GM18951 (cell line): ENCODE measurements around the gene ARHGEF37.

ENCODE experiments used
- POLR2A ChIP-seq: IDR thresholded peaks from 4 replicates; pipeline ENCODE4 v1.6.1; 2011; ENCODE audit warnings: mild to moderate bottlenecking; ENCODE audit not compliant: insufficient read length, insufficient read depth; ENCODE audit errors: extremely low read depth
- in situ Hi-C: fragments of 300-500 bp; cut with MboI; formaldehyde crosslinking; loops from one replicate; pipeline ENCODE4 v1.12.0; 2022; ENCODE audit warnings: low sequenced_read_pairs, mixed read lengths, inconsistent platforms; ENCODE audit not compliant: unreplicated experiment

ARHGEF37 gene

GRCh38 chr5:149551227-149552037 lies 29.9 kb upstream of the ARHGEF37 start, which contains the start of gene CSNK1A1:
TSS of gene CSNK1A1 (minus strand) at chr5:149551439. CDS start at chr5:149550964, 475 bp downstream.
- in situ Hi-C loops, result loop anchor here (25.0 kb wide), 1 partner anchor 189 kb away; the partner anchor contains the start of gene PCYOX1L
- peak; percentile 97 for TF ChIP-seq POLR2A

- in situ Hi-C loops, result loop anchor here (25.0 kb wide), 1 partner anchor 190 kb away; the partner anchor contains the start of gene PCYOX1L
- TF ChIP-seq POLR2A, result no peak
These were observed 29.2 kb upstream of the ARHGEF37 start for GRCh38 chr5:149552038-149552494.

DNA sequence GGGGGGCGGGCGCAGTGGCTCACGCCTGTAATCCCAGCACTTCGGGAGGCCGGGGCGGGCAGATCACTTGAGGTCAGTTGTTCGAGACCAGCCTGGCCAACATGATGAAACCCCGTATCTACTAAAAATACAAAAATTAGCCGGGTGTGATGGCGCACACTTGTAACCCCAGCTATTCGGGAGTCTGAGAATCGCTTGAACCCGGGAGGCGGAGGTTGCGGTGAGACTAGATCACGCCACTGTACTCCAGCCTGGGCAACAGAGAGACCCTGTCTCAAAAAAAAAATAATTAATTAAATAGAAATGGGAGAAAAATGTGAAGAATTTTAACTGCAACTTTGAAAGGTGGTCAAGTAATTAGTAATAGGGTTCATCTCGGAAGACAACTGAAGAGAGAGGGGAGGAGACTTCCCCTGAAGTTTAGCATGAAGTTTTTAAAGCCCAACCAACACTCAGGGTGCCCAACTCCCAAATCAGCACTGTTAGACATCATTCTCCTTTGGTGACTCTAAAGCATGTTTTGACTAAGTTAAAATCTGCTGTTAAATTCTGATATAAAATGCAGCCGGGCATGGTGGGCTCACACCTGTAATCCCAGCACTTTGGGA lies 28.6 kb upstream of the ARHGEF37 start:
- no peak for TF ChIP-seq POLR2A
- in situ Hi-C loops, result loop anchor here (25.0 kb wide), 1 partner anchor 190 kb away; the partner anchor contains the start of gene PCYOX1L

DNA sequence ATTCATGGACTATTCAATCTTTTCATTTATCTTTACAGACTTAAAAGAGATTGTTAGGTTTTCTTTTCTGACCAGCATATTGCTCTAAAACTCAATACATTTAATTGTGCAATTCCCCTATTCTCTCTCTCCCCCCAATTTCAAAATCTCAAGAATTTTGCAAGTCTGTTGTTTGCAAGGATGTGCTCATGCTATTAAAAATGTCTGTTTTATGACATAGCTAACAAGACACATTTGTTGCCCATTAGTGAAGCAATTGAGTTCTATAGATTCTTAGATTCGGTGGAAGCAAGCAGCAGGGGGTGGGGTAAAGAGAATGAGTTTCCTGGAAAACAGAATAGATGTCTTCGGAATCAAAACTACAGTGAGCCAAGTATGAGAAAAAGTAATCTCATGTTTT lies 21.6 kb upstream of the ARHGEF37 start:
- TF ChIP-seq POLR2A, result no peak
- in situ Hi-C loops, result loop anchor here (10.0 to 25.0 kb wide), 2 partner anchors 105 to 197 kb away; partner anchors contain the start of gene PCYOX1L

GRCh38 chr5:149561848-149562247 lies 19.4 kb upstream of the ARHGEF37 start:
- in situ Hi-C loops, result loop anchor here (10.0 to 25.0 kb wide), 2 partner anchors 107 to 200 kb away; partner anchors contain the start of gene PCYOX1L
- TF ChIP-seq POLR2A, result no peak

GRCh38 chr5:149563466-149563865 lies 17.8 kb upstream of the ARHGEF37 start:
- in situ Hi-C loops, result loop anchor here (10.0 to 25.0 kb wide), 2 partner anchors 109 to 201 kb away; partner anchors contain the start of gene PCYOX1L
- TF ChIP-seq POLR2A, result no peak

GRCh38 chr5:149564542-149565140 lies 16.7 kb upstream of the ARHGEF37 start:
- in situ Hi-C loops, result loop anchor here (10.0 to 25.0 kb wide), 2 partner anchors 110 to 202 kb away; partner anchors contain the start of gene PCYOX1L

DNA sequence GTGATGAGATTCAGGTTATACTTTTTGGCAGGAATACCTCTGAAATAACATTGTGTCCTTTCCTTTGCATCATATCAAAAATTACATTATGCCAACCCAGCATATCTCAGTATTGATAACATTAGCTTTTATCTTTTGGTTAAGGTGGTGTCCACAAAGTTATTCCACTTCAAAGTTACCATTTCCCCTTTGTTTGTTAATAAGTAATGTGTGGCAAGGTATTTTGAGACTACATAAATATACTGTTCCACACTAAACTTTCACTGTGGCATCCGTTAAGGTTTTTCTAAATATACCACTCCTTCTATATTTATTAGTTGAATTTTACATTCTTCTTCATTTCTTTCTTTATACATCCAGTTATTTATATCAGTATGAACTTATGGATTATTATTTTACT lies 14.1 kb upstream of the ARHGEF37 start:
- no peak for TF ChIP-seq POLR2A
- in situ Hi-C loops, result loop anchor here (10.0 to 25.0 kb wide), 2 partner anchors 112 to 205 kb away; partner anchors contain the start of gene PCYOX1L

- in situ Hi-C loops, result loop anchor here (25.0 kb wide), 1 partner anchor 210 kb away; the partner anchor contains the start of gene PCYOX1L
These were observed 9.1 kb upstream of the ARHGEF37 start for GRCh38 chr5:149572170-149572569.

GRCh38 chr5:149572576-149573231 lies 8.6 kb upstream of the ARHGEF37 start:
- in situ Hi-C loops, result loop anchor here (25.0 kb wide), 1 partner anchor 210 kb away; the partner anchor contains the start of gene PCYOX1L
- no peak for TF ChIP-seq POLR2A

More at GRCh38 chr5:149572170-149572569, 9.1 kb upstream of the ARHGEF37 start:
- no peak for TF ChIP-seq POLR2A

- no peak for TF ChIP-seq POLR2A
- in situ Hi-C loops, result no loop called here
These were observed 6.2 kb upstream of the ARHGEF37 start for GRCh38 chr5:149575131-149575530.

- in situ Hi-C loops, result no loop called here
- TF ChIP-seq POLR2A, result no peak
These were observed 5.3 kb upstream of the ARHGEF37 start for GRCh38 chr5:149576021-149576420.
